ENCODE data around the gene DPYSL5.

The DPYSL5 gene, protein sequence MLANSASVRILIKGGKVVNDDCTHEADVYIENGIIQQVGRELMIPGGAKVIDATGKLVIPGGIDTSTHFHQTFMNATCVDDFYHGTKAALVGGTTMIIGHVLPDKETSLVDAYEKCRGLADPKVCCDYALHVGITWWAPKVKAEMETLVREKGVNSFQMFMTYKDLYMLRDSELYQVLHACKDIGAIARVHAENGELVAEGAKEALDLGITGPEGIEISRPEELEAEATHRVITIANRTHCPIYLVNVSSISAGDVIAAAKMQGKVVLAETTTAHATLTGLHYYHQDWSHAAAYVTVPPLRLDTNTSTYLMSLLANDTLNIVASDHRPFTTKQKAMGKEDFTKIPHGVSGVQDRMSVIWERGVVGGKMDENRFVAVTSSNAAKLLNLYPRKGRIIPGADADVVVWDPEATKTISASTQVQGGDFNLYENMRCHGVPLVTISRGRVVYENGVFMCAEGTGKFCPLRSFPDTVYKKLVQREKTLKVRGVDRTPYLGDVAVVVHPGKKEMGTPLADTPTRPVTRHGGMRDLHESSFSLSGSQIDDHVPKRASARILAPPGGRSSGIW

DNA sequence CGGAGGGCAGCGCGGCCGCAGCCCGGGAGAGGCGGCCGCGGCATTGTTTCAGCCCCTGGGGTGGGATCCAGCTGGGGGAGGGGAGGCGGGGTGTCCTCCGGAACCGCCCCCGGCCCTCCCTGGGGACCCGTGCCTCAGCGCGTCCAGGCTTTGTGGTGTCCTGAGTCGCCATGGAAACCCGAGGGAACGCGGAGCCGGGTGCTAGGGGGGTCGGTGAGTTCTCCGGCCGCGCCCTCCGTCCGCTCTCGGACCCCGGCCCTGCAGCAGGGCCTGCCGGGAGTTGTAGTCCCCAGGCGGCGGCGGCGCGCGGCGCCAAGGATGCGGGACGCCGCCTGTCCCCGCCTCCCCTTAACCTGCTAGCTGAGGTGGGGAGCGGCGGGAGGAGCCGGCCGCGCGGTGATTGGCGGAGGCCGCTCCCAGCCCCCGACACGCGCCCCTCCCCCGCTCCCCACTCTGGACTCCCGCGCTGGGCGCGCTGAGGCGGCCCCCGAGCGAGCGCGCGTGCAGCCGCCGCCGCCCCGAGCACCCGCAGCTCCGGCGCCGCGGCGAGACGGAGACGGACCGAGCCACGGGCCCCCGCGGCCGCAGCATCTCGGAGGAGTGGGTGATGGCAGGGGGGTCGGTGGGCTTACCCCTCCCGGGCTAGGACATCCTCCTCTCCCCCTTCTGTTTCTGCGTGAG, at the start of gene DPYSL5:
Gene DPYSL5 (plus strand): TSS at position 478 of the 681 bp plus-strand sequence. CDS start 50,368 bp downstream, outside the sequence.
- Histone ChIP-seq H3K9me3 (no peaks in the 10 kb centered on the region), H3K4me3 (ENCODE audit: low read depth in 1 of 2, low read length in 1 of 2) (peak within 1 kb of the TSS in 1 of 2 experiments; percentile 44), H3K27ac (no peak within 1 kb of the TSS), H3K36me3 (no peaks in the 10 kb centered on the region), H3K27me3 (peaks cover 100% of the 10 kb centered on the region), H3K4me1 (ENCODE audit: control insufficient read depth in 1 of 2, insufficient read depth in 1 of 2, low read depth in 1 of 2, low read length in 1 of 2) (peaks cover 11 to 27% of the 10 kb centered on the region in 2 experiments)
- TF ChIP-seq, protein P1, sequence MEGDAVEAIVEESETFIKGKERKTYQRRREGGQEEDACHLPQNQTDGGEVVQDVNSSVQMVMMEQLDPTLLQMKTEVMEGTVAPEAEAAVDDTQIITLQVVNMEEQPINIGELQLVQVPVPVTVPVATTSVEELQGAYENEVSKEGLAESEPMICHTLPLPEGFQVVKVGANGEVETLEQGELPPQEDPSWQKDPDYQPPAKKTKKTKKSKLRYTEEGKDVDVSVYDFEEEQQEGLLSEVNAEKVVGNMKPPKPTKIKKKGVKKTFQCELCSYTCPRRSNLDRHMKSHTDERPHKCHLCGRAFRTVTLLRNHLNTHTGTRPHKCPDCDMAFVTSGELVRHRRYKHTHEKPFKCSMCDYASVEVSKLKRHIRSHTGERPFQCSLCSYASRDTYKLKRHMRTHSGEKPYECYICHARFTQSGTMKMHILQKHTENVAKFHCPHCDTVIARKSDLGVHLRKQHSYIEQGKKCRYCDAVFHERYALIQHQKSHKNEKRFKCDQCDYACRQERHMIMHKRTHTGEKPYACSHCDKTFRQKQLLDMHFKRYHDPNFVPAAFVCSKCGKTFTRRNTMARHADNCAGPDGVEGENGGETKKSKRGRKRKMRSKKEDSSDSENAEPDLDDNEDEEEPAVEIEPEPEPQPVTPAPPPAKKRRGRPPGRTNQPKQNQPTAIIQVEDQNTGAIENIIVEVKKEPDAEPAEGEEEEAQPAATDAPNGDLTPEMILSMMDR (IDR thresholded peaks at IDR 0.05) = no peak

DNA sequence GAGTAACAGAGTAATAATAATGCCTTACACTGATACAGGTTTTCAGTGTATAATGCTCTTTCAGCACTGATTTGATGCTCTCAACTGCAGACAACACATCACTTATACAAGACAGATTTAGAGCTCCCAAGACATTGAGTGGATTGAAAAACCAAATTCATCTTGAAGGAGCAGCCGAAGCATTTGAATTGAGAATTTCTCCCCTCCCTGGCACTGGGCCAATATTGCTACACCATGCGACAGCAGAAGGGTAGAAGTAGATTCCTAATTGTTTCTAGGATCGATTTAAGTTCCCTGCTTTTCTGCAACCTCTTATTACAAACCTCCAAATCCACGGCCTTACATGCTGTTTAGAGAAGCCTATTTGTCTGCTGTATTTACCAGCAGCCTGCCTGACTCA, 46.6 kb upstream of the DPYSL5 start:
- Histone ChIP-seq H3K4me1 (ENCODE audit: control insufficient read depth in 1 of 2, insufficient read depth in 1 of 2, low read depth in 1 of 2, low read length in 1 of 2) (no peaks in the 10 kb centered on the region), H3K4me3 (ENCODE audit: low read depth in 1 of 2, low read length in 1 of 2) (no peak overlapping the region), H3K36me3 (peaks cover 30% of the 10 kb centered on the region), H3K27ac (no peak overlapping the region), H3K9me3 (no peaks in the 10 kb centered on the region), H3K27me3 (peaks cover 2% of the 10 kb centered on the region)
- TF ChIP-seq, protein P1 (IDR thresholded peaks at IDR 0.05) = no peak

DNA sequence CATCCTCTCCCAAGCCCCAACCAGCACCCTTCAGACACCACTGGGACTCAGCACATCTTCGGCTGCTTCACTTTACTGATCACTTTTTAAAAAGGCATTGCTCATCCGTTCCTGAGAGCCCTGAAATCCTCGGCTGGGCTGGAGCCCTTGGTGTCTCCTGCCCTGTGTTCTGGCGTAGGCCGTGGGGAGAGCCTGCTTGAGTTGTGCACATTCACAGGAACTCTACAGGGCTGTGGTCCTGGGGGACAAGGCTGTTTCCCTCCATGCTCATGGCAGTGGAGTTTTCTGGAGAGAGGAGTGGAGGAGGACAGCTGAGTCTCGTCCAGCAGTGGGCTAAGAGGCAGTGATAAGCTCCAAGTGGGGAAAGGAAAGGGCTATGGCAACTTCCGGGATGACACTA, 46.1 kb upstream of the DPYSL5 start:
- H3K27me3 ChIP-seq = peaks cover 5% of the 10 kb centered on the region
- no peak overlapping the region for H3K4me3 ChIP-seq (ENCODE audit: low read depth in 1 of 2, low read length in 1 of 2)
- H3K27ac ChIP-seq = no peak overlapping the region
- peaks cover 30% of the 10 kb centered on the region for H3K36me3 ChIP-seq
- H3K9me3 ChIP-seq = no peaks in the 10 kb centered on the region
- TF ChIP-seq, protein P1 (IDR thresholded peaks at IDR 0.05) = no peak
- no peaks in the 10 kb centered on the region for H3K4me1 ChIP-seq (ENCODE audit: control insufficient read depth in 1 of 2, insufficient read depth in 1 of 2, low read depth in 1 of 2, low read length in 1 of 2)

DNA sequence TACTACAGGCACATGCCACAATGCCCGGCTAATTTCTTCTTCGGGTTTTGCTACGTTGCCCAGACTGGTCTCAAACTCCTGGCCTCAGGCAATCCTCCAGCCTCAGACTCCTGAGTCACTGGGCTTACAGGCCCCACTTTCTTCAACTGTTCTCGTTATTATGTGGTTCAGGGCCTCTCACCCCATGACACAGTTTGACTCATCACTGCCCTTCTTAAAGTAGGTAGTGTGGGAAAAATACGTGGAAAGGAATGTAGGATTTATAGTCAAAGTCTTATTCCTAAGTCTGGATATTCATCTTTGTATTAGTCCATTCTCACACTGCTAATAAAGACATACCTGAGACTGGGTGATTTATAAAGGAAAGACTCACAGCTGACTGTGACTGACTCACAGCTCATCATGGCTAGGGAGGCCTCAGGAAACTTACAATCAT, 42.7 kb upstream of the DPYSL5 start:
- TF ChIP-seq, protein P1 (IDR thresholded peaks at IDR 0.05) = no peak
- Histone ChIP-seq H3K27me3 (peaks cover 11% of the 10 kb centered on the region), H3K4me3 (ENCODE audit: low read depth in 1 of 2, low read length in 1 of 2) (no peak overlapping the region), H3K4me1 (ENCODE audit: control insufficient read depth in 1 of 2, insufficient read depth in 1 of 2, low read depth in 1 of 2, low read length in 1 of 2) (no peaks in the 10 kb centered on the region), H3K27ac (no peak overlapping the region), H3K9me3 (no peaks in the 10 kb centered on the region), H3K36me3 (peaks cover 9% of the 10 kb centered on the region)

DNA sequence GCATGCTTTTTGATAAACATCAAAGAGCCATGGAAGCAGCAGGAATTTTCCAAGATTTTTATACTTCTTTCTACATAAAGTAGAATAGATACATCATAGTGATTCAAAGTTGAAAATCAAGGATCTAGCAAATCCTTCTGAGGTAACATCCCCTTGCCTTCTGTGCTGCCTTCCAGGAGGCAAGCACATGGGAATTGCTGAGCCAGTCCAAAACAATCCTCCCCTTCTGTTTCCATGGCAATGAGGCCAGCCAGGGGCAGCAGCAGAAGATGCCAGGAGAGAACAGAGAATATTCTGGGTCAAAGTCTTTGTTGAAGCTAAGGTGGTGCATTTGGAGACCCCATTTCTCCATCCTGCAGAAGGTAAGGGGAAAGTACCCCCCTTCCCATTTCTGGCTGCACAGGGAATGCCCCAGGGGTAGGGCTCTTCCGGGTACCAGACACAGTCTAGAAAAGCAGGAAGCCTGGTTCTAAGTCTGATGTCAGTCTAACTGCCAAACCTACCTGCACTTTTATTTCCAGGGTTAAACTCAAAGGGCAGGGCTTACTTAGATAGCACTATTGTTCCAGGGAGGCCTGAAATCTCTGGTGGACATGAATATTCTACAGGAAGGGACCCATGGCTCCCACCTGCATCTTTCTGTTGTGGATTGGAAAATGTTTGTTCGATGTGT, 40.0 kb upstream of the DPYSL5 start:
- Histone ChIP-seq H3K27me3 (peaks cover 28% of the 10 kb centered on the region), H3K36me3 (no peaks in the 10 kb centered on the region), H3K4me1 (ENCODE audit: control insufficient read depth in 1 of 2, insufficient read depth in 1 of 2, low read depth in 1 of 2, low read length in 1 of 2) (no peaks in the 10 kb centered on the region), H3K4me3 (ENCODE audit: low read depth in 1 of 2, low read length in 1 of 2) (no peak overlapping the region), H3K9me3 (no peaks in the 10 kb centered on the region), H3K27ac (no peak overlapping the region)
- TF ChIP-seq, protein P1 (IDR thresholded peaks at IDR 0.05) = no peak

Data from neutrophil (primary cell).